ENCODE data around the gene COQ8B. TPM values are rescaled to one million over a fixed set of nuclear protein-coding genes. Genes with fewer than 3 reads are reported as not detected.

COQ8B gene
- total and polyA plus RNA-seq, 2 donors (not counting 1 experiment from before 2014, with no cell fraction given), result 58.9 to 62.6 TPM

DNA sequence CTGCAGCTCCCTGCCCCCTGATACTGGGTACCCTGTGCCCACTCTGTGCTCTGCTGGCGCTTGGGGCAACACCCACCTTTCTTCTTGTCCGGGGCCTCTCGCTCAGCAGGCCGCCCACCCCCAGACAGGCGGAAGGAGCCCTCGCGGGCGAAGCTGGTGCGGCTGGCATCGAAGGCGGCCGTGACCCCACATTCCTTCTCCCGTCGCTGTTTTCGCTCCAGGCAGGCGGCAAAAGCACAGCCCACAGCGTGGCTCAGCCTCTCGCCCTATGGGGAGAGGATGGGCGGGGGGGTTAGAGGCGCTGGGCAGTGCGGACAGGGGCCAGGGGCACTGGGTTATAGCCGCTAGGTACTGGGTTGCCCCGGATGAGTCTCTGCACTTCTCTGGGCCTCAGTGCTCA lies 39.5 kb downstream of the COQ8B start:
- H3K27me3 ChIP-seq (replicated peaks in 1 of 4; ENCODE audit: control extremely low read depth in 1 of 4, control insufficient read depth in 3 of 4, insufficient read depth in 4 of 4, low read length in 3 of 4), result no peaks in the 10 kb centered on the region
- H3K4me1 Mint-ChIP-seq, result no peaks in the 10 kb centered on the region
- H3K4me2 ChIP-seq (replicated peaks; ENCODE audit: low read depth, low read length, poor library complexity, severe bottlenecking), result no peak overlapping the region
- 97% methylated on average over 22 of the region's 23 CpGs for WGBS (ENCODE audit: insufficient coverage)
- CTCF ChIA-PET, result interaction anchor here (0.8 kb wide), 1 partner anchor 78 kb away, joined by 3 read pairs; no protein-coding TSS in a partner anchor
- H3K36me3 ChIP-seq (replicated peaks in 1 of 2; ENCODE audit: control extremely low read depth in 1 of 2, control insufficient read depth in 1 of 2, extremely low read depth in 1 of 2, insufficient read depth in 2 of 2, low read length in 1 of 2), result peaks cover 1 to 34% of the 10 kb centered on the region in 2 experiments
- no peak overlapping the region for H2AFZ ChIP-seq (ENCODE audit: insufficient read depth, low read depth, low read length, poor library complexity, severe bottlenecking)
- no peak overlapping the region for H3K27ac Mint-ChIP-seq
- H3K27ac ChIP-seq (ENCODE audit: low read length in 2 of 2), result no peak overlapping the region
- no peaks in the 10 kb centered on the region for H3K79me2 ChIP-seq (ENCODE audit: control insufficient read depth, insufficient read depth, low read length)
- no peaks in the 10 kb centered on the region for H3K27me3 Mint-ChIP-seq
- intact Hi-C loops (cut with micrococcal nuclease), result no loop called here
- H3K4me1 ChIP-seq (ENCODE audit: control insufficient read depth in 2 of 2, insufficient read depth in 2 of 2, low read length in 2 of 2), result no peaks in the 10 kb centered on the region
- TF ChIP-seq, protein P1, sequence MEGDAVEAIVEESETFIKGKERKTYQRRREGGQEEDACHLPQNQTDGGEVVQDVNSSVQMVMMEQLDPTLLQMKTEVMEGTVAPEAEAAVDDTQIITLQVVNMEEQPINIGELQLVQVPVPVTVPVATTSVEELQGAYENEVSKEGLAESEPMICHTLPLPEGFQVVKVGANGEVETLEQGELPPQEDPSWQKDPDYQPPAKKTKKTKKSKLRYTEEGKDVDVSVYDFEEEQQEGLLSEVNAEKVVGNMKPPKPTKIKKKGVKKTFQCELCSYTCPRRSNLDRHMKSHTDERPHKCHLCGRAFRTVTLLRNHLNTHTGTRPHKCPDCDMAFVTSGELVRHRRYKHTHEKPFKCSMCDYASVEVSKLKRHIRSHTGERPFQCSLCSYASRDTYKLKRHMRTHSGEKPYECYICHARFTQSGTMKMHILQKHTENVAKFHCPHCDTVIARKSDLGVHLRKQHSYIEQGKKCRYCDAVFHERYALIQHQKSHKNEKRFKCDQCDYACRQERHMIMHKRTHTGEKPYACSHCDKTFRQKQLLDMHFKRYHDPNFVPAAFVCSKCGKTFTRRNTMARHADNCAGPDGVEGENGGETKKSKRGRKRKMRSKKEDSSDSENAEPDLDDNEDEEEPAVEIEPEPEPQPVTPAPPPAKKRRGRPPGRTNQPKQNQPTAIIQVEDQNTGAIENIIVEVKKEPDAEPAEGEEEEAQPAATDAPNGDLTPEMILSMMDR (IDR thresholded peaks at IDR 0.05), result no peak
- no peak for TF ChIP-seq EZH2 (IDR thresholded peaks at IDR 0.05; ENCODE audit: borderline replicate concordance, insufficient read depth, low read depth, low read length, poor library complexity, severe bottlenecking)
- no peak for DNase-seq
- no peaks in the 10 kb centered on the region for H4K20me1 ChIP-seq (ENCODE audit: control insufficient read depth, insufficient read depth, low read length, poor library complexity, severe bottlenecking)
- H3K9me3 ChIP-seq (ENCODE audit: control extremely low read depth in 1 of 3, control insufficient read depth in 2 of 3, insufficient read depth in 1 of 3, low read length in 2 of 3), result no peaks in the 10 kb centered on the region
- no peak overlapping the region for H3K4me3 Mint-ChIP-seq
- no peak overlapping the region for H3K9ac ChIP-seq (ENCODE audit: low read length)
- no peak overlapping the region for H3K4me3 ChIP-seq (ENCODE audit: control extremely low read depth in 1 of 5, extremely low read depth in 1 of 5, insufficient read depth in 1 of 5, low read depth in 2 of 5, low read length in 4 of 5)
- POLR2A ChIA-PET, result no interaction called here
- no peak for ATAC-seq (ENCODE audit: low read depth)
- no peaks in the 10 kb centered on the region for H3K9me3 Mint-ChIP-seq (ENCODE audit: insufficient read depth)

DNA sequence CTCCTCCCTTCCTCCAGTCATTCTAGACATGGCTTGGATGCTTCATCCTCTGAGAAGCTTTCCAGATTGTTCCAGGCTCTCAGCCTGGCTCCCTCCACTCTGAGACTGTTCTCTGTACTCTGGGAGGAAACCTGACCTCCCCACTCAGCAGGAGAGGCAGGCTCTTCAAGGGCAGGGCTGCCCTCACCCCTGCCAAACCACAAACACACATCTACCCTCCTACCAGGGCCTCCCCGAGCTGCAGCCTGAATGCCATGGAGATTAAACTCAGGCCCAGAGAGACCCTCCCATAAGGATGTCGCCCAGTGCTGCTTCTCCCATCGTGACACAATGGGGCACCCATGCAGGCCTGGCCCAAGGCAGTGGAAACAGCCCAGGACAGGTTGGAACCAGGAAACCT lies 42.4 kb downstream of the COQ8B start:
- Mint-ChIP-seq H3K4me3 (no peak overlapping the region), H3K9me3 (ENCODE audit: insufficient read depth) (no peaks in the 10 kb centered on the region), H3K27ac (no peak overlapping the region), H3K4me1 (peaks cover 2% of the 10 kb centered on the region), H3K27me3 (no peaks in the 10 kb centered on the region)
- ATAC-seq (ENCODE audit: low read depth), result no peak
- 75% methylated on average over 3 of the region's 3 CpGs for WGBS (ENCODE audit: insufficient coverage)
- intact Hi-C loops (cut with micrococcal nuclease), result no loop called here
- H3K27me3 ChIP-seq (replicated peaks in 1 of 4; ENCODE audit: control extremely low read depth in 1 of 4, control insufficient read depth in 3 of 4, insufficient read depth in 4 of 4, low read length in 3 of 4), result no peaks in the 10 kb centered on the region
- H3K27ac ChIP-seq (ENCODE audit: low read length in 2 of 2), result no peak overlapping the region
- H3K9me3 ChIP-seq (ENCODE audit: control extremely low read depth in 1 of 3, control insufficient read depth in 2 of 3, insufficient read depth in 1 of 3, low read length in 2 of 3), result no peaks in the 10 kb centered on the region
- no peaks in the 10 kb centered on the region for H3K79me2 ChIP-seq (ENCODE audit: control insufficient read depth, insufficient read depth, low read length)
- no peak for TF ChIP-seq EZH2 (IDR thresholded peaks at IDR 0.05; ENCODE audit: borderline replicate concordance, insufficient read depth, low read depth, low read length, poor library complexity, severe bottlenecking)
- TF ChIP-seq, protein P1 (IDR thresholded peaks at IDR 0.05), result no peak
- H4K20me1 ChIP-seq (ENCODE audit: control insufficient read depth, insufficient read depth, low read length, poor library complexity, severe bottlenecking), result no peaks in the 10 kb centered on the region
- H3K9ac ChIP-seq (ENCODE audit: low read length), result no peak overlapping the region
- no peak for DNase-seq
- no peak overlapping the region for H3K4me2 ChIP-seq (replicated peaks; ENCODE audit: low read depth, low read length, poor library complexity, severe bottlenecking)
- no peaks in the 10 kb centered on the region for H3K4me1 ChIP-seq (ENCODE audit: control insufficient read depth in 2 of 2, insufficient read depth in 2 of 2, low read length in 2 of 2)
- POLR2A ChIA-PET, result no interaction called here
- no peak overlapping the region for H2AFZ ChIP-seq (ENCODE audit: insufficient read depth, low read depth, low read length, poor library complexity, severe bottlenecking)
- CTCF ChIA-PET, result no interaction called here
- H3K4me3 ChIP-seq (ENCODE audit: control extremely low read depth in 1 of 5, extremely low read depth in 1 of 5, insufficient read depth in 1 of 5, low read depth in 2 of 5, low read length in 4 of 5), result no peak overlapping the region
- H3K36me3 ChIP-seq (replicated peaks in 1 of 2; ENCODE audit: control extremely low read depth in 1 of 2, control insufficient read depth in 1 of 2, extremely low read depth in 1 of 2, insufficient read depth in 2 of 2, low read length in 1 of 2), result peaks cover 1 to 37% of the 10 kb centered on the region in 2 experiments
